Embryonic facial prominence (tissue), 1 donor: ENCODE data around the gene NME9.

Experiments used
- DNase-seq: peaks from one replicate; pipeline ENCODE4 v3.0.0-alpha.2; 2016; ENCODE audit errors: extremely low spot score

Gene NME9

GRCh38 chr3:138332472-138333073, 2.9 kb upstream of the NME9 start:
- DNase-seq: no peak

- no peak for DNase-seq
Observed at GRCh38 chr3:138331143-138331894, 1.7 kb upstream of the NME9 start.

- DNase-seq: no peak
Observed at GRCh38 chr3:138329984-138330293, 288 bp upstream of the NME9 start.

GRCh38 chr3:138328341-138328740, 1.3 kb downstream of the NME9 start:
- no peak for DNase-seq

- no peak for DNase-seq
Observed at GRCh38 chr3:138327831-138328230, 1.8 kb downstream of the NME9 start.

- no peak for DNase-seq
Observed at GRCh38 chr3:138326866-138327595, 2.6 kb downstream of the NME9 start.

GRCh38 chr3:138325990-138326389, 3.7 kb downstream of the NME9 start:
- DNase-seq: no peak

GRCh38 chr3:138323971-138324370, 5.7 kb downstream of the NME9 start:
- DNase-seq: no peak

- DNase-seq: no peak
Observed at GRCh38 chr3:138317687-138318086, 12.0 kb downstream of the NME9 start.

- no peak for DNase-seq
Observed at GRCh38 chr3:138314751-138315150, 14.9 kb downstream of the NME9 start.

- DNase-seq: no peak
Observed at GRCh38 chr3:138310494-138310893, 19.2 kb downstream of the NME9 start.

- DNase-seq: no peak
Observed at GRCh38 chr3:138308783-138309182, 20.9 kb downstream of the NME9 start.

- no peak for DNase-seq
Observed at GRCh38 chr3:138307899-138308298, 21.8 kb downstream of the NME9 start.

- no peak for DNase-seq
Observed at GRCh38 chr3:138303474-138303873, 26.2 kb downstream of the NME9 start.

- DNase-seq: no peak
Observed at GRCh38 chr3:138300647-138301046, 29.0 kb downstream of the NME9 start.

- no peak for DNase-seq
Observed at GRCh38 chr3:138297876-138298275, 31.8 kb downstream of the NME9 start.

GRCh38 chr3:138297059-138297607, 32.5 kb downstream of the NME9 start:
- no peak for DNase-seq

GRCh38 chr3:138296639-138297038, 33.0 kb downstream of the NME9 start:
- no peak for DNase-seq

GRCh38 chr3:138289701-138290100, 40.0 kb downstream of the NME9 start:
- DNase-seq: no peak

GRCh38 chr3:138289260-138289659, 40.4 kb downstream of the NME9 start:
- no peak for DNase-seq

- DNase-seq: no peak
Observed at GRCh38 chr3:138284957-138285477, 44.6 kb downstream of the NME9 start.

- DNase-seq: no peak
Observed at GRCh38 chr3:138284079-138284478, 45.6 kb downstream of the NME9 start.

GRCh38 chr3:138282836-138283235, 46.8 kb downstream of the NME9 start:
- no peak for DNase-seq
